ENCODE results near the gene ASTN2. TPM values are rescaled to one million over a fixed set of nuclear protein-coding genes. Genes with fewer than 3 reads are reported as not detected.

The ASTN2 gene, protein sequence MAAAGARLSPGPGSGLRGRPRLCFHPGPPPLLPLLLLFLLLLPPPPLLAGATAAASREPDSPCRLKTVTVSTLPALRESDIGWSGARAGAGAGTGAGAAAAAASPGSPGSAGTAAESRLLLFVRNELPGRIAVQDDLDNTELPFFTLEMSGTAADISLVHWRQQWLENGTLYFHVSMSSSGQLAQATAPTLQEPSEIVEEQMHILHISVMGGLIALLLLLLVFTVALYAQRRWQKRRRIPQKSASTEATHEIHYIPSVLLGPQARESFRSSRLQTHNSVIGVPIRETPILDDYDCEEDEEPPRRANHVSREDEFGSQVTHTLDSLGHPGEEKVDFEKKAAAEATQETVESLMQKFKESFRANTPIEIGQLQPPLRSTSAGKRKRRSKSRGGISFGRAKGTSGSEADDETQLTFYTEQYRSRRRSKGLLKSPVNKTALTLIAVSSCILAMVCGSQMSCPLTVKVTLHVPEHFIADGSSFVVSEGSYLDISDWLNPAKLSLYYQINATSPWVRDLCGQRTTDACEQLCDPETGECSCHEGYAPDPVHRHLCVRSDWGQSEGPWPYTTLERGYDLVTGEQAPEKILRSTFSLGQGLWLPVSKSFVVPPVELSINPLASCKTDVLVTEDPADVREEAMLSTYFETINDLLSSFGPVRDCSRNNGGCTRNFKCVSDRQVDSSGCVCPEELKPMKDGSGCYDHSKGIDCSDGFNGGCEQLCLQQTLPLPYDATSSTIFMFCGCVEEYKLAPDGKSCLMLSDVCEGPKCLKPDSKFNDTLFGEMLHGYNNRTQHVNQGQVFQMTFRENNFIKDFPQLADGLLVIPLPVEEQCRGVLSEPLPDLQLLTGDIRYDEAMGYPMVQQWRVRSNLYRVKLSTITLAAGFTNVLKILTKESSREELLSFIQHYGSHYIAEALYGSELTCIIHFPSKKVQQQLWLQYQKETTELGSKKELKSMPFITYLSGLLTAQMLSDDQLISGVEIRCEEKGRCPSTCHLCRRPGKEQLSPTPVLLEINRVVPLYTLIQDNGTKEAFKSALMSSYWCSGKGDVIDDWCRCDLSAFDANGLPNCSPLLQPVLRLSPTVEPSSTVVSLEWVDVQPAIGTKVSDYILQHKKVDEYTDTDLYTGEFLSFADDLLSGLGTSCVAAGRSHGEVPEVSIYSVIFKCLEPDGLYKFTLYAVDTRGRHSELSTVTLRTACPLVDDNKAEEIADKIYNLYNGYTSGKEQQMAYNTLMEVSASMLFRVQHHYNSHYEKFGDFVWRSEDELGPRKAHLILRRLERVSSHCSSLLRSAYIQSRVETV (N-terminal part only)
- 3.7 and 6.8 TPM in 2 replicates for total RNA-seq

DNA sequence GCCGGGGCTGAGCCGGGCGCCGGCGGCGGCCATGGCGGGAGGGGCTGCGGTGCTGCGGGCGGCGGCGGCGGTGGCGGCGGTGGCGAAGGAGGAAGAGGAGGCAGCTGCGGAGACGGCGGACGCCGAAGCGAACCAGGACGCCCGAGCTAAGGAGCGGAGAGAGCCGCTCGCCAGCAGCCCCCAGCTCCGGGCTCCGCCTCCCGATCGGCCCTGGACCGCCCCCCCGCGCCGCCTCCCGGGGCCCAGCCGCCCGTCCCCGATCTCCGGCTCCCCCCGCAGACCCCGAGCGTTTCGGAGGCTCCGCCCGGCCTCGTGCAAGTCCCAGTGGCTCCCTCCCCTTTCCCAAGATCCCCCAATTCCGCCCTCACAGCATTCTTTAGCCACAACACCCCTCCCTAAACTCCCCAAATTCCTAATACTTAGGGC, at the start of gene ASTN2:
Gene ASTN2, minus strand, starts transcription at position 152 of the 426 bp plus-strand sequence. Its CDS starts 119 bp downstream, at position 33.

DNA sequence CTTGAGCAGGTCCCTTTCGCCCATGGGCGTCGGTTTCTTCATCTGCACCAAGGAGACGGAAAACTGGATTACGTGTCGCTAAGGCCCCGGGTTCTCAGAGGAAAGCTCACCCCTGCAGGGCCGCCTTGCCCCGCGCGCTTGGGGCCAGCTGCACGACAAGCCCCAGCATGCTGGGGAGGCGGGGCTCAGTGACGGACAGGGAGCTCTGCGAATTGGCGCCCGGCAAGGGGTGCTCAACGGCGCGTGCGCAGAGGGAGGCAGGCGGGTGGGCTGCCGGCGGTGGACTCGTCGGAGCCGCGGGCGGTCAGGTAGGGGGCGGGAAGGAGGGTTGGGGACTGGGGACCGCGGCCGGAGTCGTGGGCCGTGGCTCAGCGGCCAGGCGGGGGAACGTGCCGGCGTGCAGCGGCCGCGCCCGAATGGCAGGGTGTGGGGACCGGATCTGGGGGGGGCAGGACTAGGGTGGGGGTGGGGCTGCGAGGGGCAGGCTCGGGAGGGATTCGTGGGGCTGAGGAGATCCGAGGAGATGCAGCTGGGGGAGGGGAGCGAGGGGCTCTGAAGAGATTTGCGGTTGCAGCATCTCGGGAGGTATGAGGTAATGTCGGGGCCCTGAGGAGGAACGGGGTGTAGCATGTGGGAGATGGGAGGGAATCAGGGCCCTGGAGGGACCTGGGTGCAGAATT, 727.6 kb downstream of the ASTN2 start, which contains the start of gene TRIM32:
Gene TRIM32, plus strand, starts transcription at position 232 of the 680 bp plus-strand sequence. CDS start 10,438 bp downstream, outside the sequence.

Small RNA genes within 50 kb of the gene (small RNA-seq; reads per million reads assigned to genes)
- gene SNORA70C = not detected

All from articular chondrocyte of knee joint (primary cell).